HG02642 (cell line): ENCODE data around the gene CBFA2T2.

Experiments used
- ATAC-seq: cut with Tn5 transposase; IDR thresholded peaks from one replicate; pipeline ENCODE4 v1.9.1; 2021; ENCODE audit warnings: mild to moderate bottlenecking; ENCODE audit not compliant: unreplicated experiment, poor library complexity

Gene CBFA2T2

GRCh38 chr20:33659341-33660034 lies 169.6 kb downstream of the CBFA2T2 start:
- no peak for ATAC-seq

GRCh38 chr20:33660035-33660684 lies 170.3 kb downstream of the CBFA2T2 start:
- no peak for ATAC-seq

GRCh38 chr20:33660685-33661058 lies 170.8 kb downstream of the CBFA2T2 start:
- no peak for ATAC-seq

GRCh38 chr20:33662172-33662571 lies 172.3 kb downstream of the CBFA2T2 start, which contains the start of gene C20orf144:
Gene C20orf144 (plus strand): TSS chr20:33662327. CDS start chr20:33662346, 19 bp downstream.
- ATAC-seq, result no peak

- ATAC-seq, result peak; percentile 47
These were observed 173.5 kb downstream of the CBFA2T2 start for GRCh38 chr20:33663161-33664084.

GRCh38 chr20:33664085-33664761 lies 174.3 kb downstream of the CBFA2T2 start:
- ATAC-seq, result no peak

GRCh38 chr20:33664762-33665144 lies 174.9 kb downstream of the CBFA2T2 start:
- no peak for ATAC-seq

- peak; percentile 68 for ATAC-seq
These were observed 176.7 kb downstream of the CBFA2T2 start, which contains the start of gene ACTL10 for GRCh38 chr20:33666293-33667244. Gene ACTL10 (plus strand): TSS chr20:33666943. CDS start chr20:33667498, 555 bp downstream.

GRCh38 chr20:33667245-33667675 lies 177.4 kb downstream of the CBFA2T2 start:
- ATAC-seq, result peak; percentile 18

- peak; percentile 39 for ATAC-seq
These were observed 178.0 kb downstream of the CBFA2T2 start for GRCh38 chr20:33667676-33668465.

GRCh38 chr20:33668466-33669155 lies 178.7 kb downstream of the CBFA2T2 start:
- ATAC-seq, result no peak

- no peak for ATAC-seq
These were observed 179.3 kb downstream of the CBFA2T2 start for GRCh38 chr20:33669224-33669623.

- ATAC-seq, result no peak
These were observed 180.2 kb downstream of the CBFA2T2 start for GRCh38 chr20:33669873-33670640.

- no peak for ATAC-seq
These were observed 181.0 kb downstream of the CBFA2T2 start for GRCh38 chr20:33670715-33671499.

GRCh38 chr20:33671573-33672288 lies 181.8 kb downstream of the CBFA2T2 start:
- ATAC-seq, result no peak
